B cell (primary cell): ENCODE results near the gene COQ9. TPM values are rescaled to one million over a fixed set of nuclear protein-coding genes. Genes with fewer than 3 reads are reported as not detected.
"Not testable (repeated sequence)": the region's sequence is repeated elsewhere in the genome, so short reads cannot be mapped to it uniquely, and the experiment has no call there.

Experiments
- ATAC-seq: fragments of 200-7000 bp; cut with Tn5 transposase; one replicate; pipeline ENCODE4 v1.10.0; 2021; ENCODE audit warnings: low read depth, mild to moderate bottlenecking, moderate number of reproducible peaks, moderate library complexity
- CTCF ChIA-PET: fragments of 350-600 bp; sonication (Branson Sonifier 250); formaldehyde crosslinking; loops from one replicate; lab custom pipeline; 2021; ENCODE audit warnings: antibody characterized with exemption, inconsistent platforms; lab: Charles Lee
- POLR2A ChIA-PET: fragments of 350-600 bp; sonication (Branson Sonifier 250); formaldehyde crosslinking; loops from one replicate; lab custom pipeline; 2021; ENCODE audit warnings: antibody characterized with exemption; lab: Charles Lee
- DNase-seq: peaks from one replicate; pipeline ENCODE4 v3.0.0; 2013
- H2AFZ ChIP-seq: 2 replicates; pipeline ENCODE4 v1.6.1; 2012; ENCODE audit warnings: mild to moderate bottlenecking, low read depth, low read length; ENCODE audit not compliant: insufficient read depth, poor library complexity, severe bottlenecking
- H3K27ac ChIP-seq, 2 donors: 1 replicate in 1 of 2; 2 replicates in 1 of 2; pipeline ENCODE4 v1.5.1; 2012 to 2013; ENCODE audit warnings: low read length in 2 of 2, mild to moderate bottlenecking in 2 of 2, moderate library complexity in 1 of 2
- H3K27me3 ChIP-seq, 4 experiments: fragments of 200-600 bp in 1 of 4; sonication (generic) in 1 of 4; replicated peaks in 1 of 4; 1 replicate in 2 of 4; 2 replicates in 2 of 4; pipeline versions ENCODE4 v1.6.1 to v1.7.0; 2013 to 2016; ENCODE audit warnings: low read length in 3 of 4, mild to moderate bottlenecking in 2 of 4, mixed read lengths in 1 of 4, moderate library complexity in 1 of 4; ENCODE audit not compliant: insufficient read depth in 4 of 4, control insufficient read depth in 3 of 4; ENCODE audit errors: control extremely low read depth in 1 of 4
- H3K36me3 ChIP-seq, 2 experiments: replicated peaks in 1 of 2; 1 replicate in 1 of 2; 2 replicates in 1 of 2; pipeline versions ENCODE4 v1.6.1 to v1.7.1; 2013; ENCODE audit warnings: low read length in 1 of 2; ENCODE audit not compliant: insufficient read depth in 2 of 2, control insufficient read depth in 1 of 2; ENCODE audit errors: control extremely low read depth in 1 of 2, extremely low read depth in 1 of 2
- H3K4me1 ChIP-seq, 2 donors: fragments of 200-600 bp in 1 of 2; sonication (generic) in 1 of 2; 1 replicate in 1 of 2; 2 replicates in 1 of 2; pipeline versions ENCODE4 v1.5.1 to v1.6.1; 2013 to 2017; ENCODE audit warnings: low read length in 2 of 2; ENCODE audit not compliant: control insufficient read depth in 2 of 2, insufficient read depth in 2 of 2
- H3K4me2 ChIP-seq: replicated peaks from 2 replicates; pipeline ENCODE3; 2012; ENCODE audit warnings: mild to moderate bottlenecking, low read depth, low read length; ENCODE audit not compliant: poor library complexity, severe bottlenecking
- H3K4me3 ChIP-seq, 5 experiments: fragments of 200-600 bp in 1 of 5; sonication (generic) in 1 of 5; 1 replicate in 3 of 5; 2 replicates in 2 of 5; pipeline versions ENCODE4 v1.5.1 to v1.7.0; 2011 to 2016; ENCODE audit warnings: low read length in 4 of 5, mild to moderate bottlenecking in 4 of 5, low read depth in 2 of 5, control low read depth in 1 of 5, moderate library complexity in 1 of 5; ENCODE audit not compliant: insufficient read depth in 1 of 5; ENCODE audit errors: control extremely low read depth in 1 of 5, extremely low read depth in 1 of 5
- H3K79me2 ChIP-seq: fragments of 200-600 bp; sonication (generic); one replicate; pipeline ENCODE4 v1.6.0; 2016; ENCODE audit warnings: low read length; ENCODE audit not compliant: control insufficient read depth, insufficient read depth
- H3K9ac ChIP-seq: fragments of 200-600 bp; sonication (generic); 2 replicates; pipeline ENCODE4 v1.6.1; 2017; ENCODE audit warnings: mild to moderate bottlenecking, low read length, moderate library complexity
- H3K9me3 ChIP-seq, 3 donors: one replicate each; pipeline versions ENCODE4 v1.6.1 to v1.7.1; 2013; ENCODE audit warnings: low read length in 2 of 3; ENCODE audit not compliant: control insufficient read depth in 2 of 3, insufficient read depth in 1 of 3; ENCODE audit errors: control extremely low read depth in 1 of 3
- H4K20me1 ChIP-seq: 2 replicates; pipeline ENCODE4 v1.6.0; 2012; ENCODE audit warnings: mild to moderate bottlenecking, low read length; ENCODE audit not compliant: insufficient read depth, control insufficient read depth, poor library complexity, severe bottlenecking
- H3K27ac Mint-ChIP-seq: one replicate; pipeline ENCODE4 v1.8.0; 2021; ENCODE audit warnings: mixed read lengths
- H3K27me3 Mint-ChIP-seq: one replicate; pipeline ENCODE4 v1.8.0; 2021; ENCODE audit warnings: mixed read lengths
- H3K4me1 Mint-ChIP-seq: one replicate; pipeline ENCODE4 v1.8.0; 2021; ENCODE audit warnings: mixed read lengths
- H3K4me3 Mint-ChIP-seq: one replicate; pipeline ENCODE4 v1.8.0; 2021; ENCODE audit warnings: mixed read lengths
- H3K9me3 Mint-ChIP-seq: one replicate; pipeline ENCODE4 v1.8.0; 2022; ENCODE audit warnings: mixed read lengths; ENCODE audit not compliant: insufficient read depth
- EZH2 ChIP-seq: IDR thresholded peaks from 2 replicates; pipeline ENCODE4 v1.6.1; 2012; ENCODE audit warnings: borderline replicate concordance, low read depth, mild to moderate bottlenecking, moderate library complexity, low read length; ENCODE audit not compliant: insufficient read depth, poor library complexity, severe bottlenecking
- WGBS: methylation state at CpG from one replicate; pipeline ENCODE4 v1.1.5; 2013; ENCODE audit warnings: missing lambda C conversion rate; ENCODE audit not compliant: insufficient coverage; 5-methylcytosine and 5-hydroxymethylcytosine counted together
- intact Hi-C: fragments of 100-400 bp; cut with micrococcal nuclease; formaldehyde crosslinking; loops from one replicate; pipeline ENCODE4 v1.10.0; 2022
- polyA plus RNA-seq: library from polyadenylated mRNA; depleted of rRNA; stranded (reverse); fragments of >200 nt; gene quantifications from 2 replicates; pipeline ENCODE4 v1.2.3, GENCODE V29; 2012
- total RNA-seq, 2 donors: library from RNA; stranded (reverse); fragments of 120-200 nt in 1 of 2; gene quantifications; 1 replicate in 1 of 2; 2 replicates in 1 of 2; pipeline versions ENCODE4 v1.2.3 to v1.2.4, GENCODE V29; 2013 to 2022
- TF ChIP-seq, protein P1 (sequence below): fragments of 200-600 bp; IDR thresholded peaks from one replicate; pipeline ENCODE4 v1.8.0; 2022; ENCODE audit warnings: antibody characterized with exemption, mild to moderate bottlenecking

Gene COQ9
- total and polyA plus RNA-seq, 2 donors (not counting 1 experiment from before 2014, with no cell fraction given) = 41.5 to 53.0 TPM

DNA sequence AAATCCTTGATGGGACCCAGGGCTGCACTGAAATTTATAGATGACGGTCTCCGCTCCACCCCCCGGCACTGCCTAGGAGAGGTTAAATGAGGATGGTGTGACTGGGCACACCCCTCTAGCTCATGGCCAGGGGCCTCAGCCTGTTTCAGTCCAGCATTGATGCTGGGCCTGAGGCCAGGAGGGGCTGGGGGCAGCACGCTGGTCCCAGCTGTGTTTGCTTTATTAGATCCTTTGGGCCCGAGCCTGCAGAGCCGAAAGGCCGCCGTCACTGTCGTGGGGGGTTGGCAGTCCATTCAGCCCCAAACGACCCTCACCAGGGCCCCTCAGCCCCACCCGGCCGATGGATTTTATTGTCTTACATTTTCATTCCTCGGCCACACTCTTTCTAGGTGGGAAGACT, 49.8 kb downstream of the COQ9 start:
- H4K20me1 ChIP-seq = no peaks in the 10 kb centered on the region
- TF ChIP-seq EZH2 = no peak
- H3K79me2 ChIP-seq = no peaks in the 10 kb centered on the region
- peaks cover 11% of the 10 kb centered on the region for H3K27me3 Mint-ChIP-seq
- intact Hi-C loops = no loop called here
- H3K4me1 Mint-ChIP-seq = peaks cover 11% of the 10 kb centered on the region
- no peaks in the 10 kb centered on the region for H3K9me3 Mint-ChIP-seq
- H2AFZ ChIP-seq = no peak overlapping the region
- no peak overlapping the region for H3K27ac ChIP-seq
- no peak for DNase-seq
- ChIA-PET CTCF (interaction anchor here (0.6 kb wide), 1 partner anchor 315 kb away, joined by 4 read pairs; no protein-coding TSS in a partner anchor), POLR2A (no interaction called here)
- peaks cover 0 to 8% (median 0%) of the 10 kb centered on the region in 3 donors for H3K9me3 ChIP-seq
- no peak overlapping the region for H3K9ac ChIP-seq
- no peak for ATAC-seq
- H3K4me1 ChIP-seq = peaks cover 13 to 23% of the 10 kb centered on the region in 2 donors
- no peak overlapping the region for H3K4me3 ChIP-seq
- H3K27me3 ChIP-seq = no peaks in the 10 kb centered on the region
- H3K36me3 ChIP-seq = no peaks in the 10 kb centered on the region
- H3K4me2 ChIP-seq = no peak overlapping the region
- no peak overlapping the region for H3K27ac Mint-ChIP-seq
- 97% methylated on average over 9 of the region's 13 CpGs for WGBS
- no peak overlapping the region for H3K4me3 Mint-ChIP-seq

- Histone ChIP-seq H3K4me1 (peaks cover 9 to 15% of the 10 kb centered on the region in 2 donors), H3K4me3 (no peak overlapping the region), H3K27ac (no peak overlapping the region), H3K79me2 (no peaks in the 10 kb centered on the region), H3K4me2 (no peak overlapping the region), H3K9me3 (peaks cover 0 to 5% (median 0%) of the 10 kb centered on the region in 3 donors), H4K20me1 (no peaks in the 10 kb centered on the region), H2AFZ (no peak overlapping the region), H3K27me3 (no peaks in the 10 kb centered on the region), H3K9ac (no peak overlapping the region), H3K36me3 (no peaks in the 10 kb centered on the region)
- intact Hi-C loops = no loop called here
- WGBS = 40% methylated on average over 1 of the region's 4 CpGs
- ChIA-PET CTCF (interaction anchor here (1.1 kb wide), 1 partner anchor 22 kb away, joined by 3 read pairs; no protein-coding TSS in a partner anchor), POLR2A (no interaction called here)
- no peak for TF ChIP-seq EZH2
- TF ChIP-seq, protein P1, sequence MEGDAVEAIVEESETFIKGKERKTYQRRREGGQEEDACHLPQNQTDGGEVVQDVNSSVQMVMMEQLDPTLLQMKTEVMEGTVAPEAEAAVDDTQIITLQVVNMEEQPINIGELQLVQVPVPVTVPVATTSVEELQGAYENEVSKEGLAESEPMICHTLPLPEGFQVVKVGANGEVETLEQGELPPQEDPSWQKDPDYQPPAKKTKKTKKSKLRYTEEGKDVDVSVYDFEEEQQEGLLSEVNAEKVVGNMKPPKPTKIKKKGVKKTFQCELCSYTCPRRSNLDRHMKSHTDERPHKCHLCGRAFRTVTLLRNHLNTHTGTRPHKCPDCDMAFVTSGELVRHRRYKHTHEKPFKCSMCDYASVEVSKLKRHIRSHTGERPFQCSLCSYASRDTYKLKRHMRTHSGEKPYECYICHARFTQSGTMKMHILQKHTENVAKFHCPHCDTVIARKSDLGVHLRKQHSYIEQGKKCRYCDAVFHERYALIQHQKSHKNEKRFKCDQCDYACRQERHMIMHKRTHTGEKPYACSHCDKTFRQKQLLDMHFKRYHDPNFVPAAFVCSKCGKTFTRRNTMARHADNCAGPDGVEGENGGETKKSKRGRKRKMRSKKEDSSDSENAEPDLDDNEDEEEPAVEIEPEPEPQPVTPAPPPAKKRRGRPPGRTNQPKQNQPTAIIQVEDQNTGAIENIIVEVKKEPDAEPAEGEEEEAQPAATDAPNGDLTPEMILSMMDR = no peak
- Mint-ChIP-seq H3K27me3 (peaks cover 14% of the 10 kb centered on the region), H3K4me1 (peaks cover 9% of the 10 kb centered on the region), H3K9me3 (no peaks in the 10 kb centered on the region), H3K4me3 (no peak overlapping the region), H3K27ac (no peak overlapping the region)
- DNase-seq = no peak
- ATAC-seq = no peak
Measured at GRCh38 chr16:57498031-57498430, 50.8 kb downstream of the COQ9 start.

DNA sequence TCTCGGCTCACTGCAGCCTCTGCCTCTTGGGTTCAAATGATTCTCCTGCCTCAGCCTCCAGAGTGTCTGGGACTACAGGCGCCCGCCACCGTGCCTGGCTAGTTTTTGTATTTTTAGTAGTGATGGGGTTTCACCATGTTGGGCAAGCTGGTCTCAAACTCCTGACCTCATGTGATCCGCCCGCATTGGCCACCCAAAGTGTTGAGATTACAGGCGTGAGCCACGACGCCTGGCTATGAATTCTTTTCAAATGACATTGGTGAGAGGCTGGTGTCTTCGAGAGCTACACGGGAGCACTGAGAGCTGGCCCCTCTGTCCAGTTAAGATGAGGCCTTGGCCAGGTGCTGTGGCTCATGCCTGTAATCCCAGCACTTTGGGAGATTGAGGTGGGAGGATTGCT, 52.7 kb downstream of the COQ9 start:
- H3K4me2 ChIP-seq, ATAC-seq, H3K4me3 Mint-ChIP-seq, H3K4me1 Mint-ChIP-seq, H2AFZ ChIP-seq, H3K27ac ChIP-seq, intact Hi-C loops, H3K9me3 ChIP-seq, H3K27me3 ChIP-seq, H3K4me3 ChIP-seq, H3K36me3 ChIP-seq, H3K79me2 ChIP-seq, DNase-seq, H3K9me3 Mint-ChIP-seq, H4K20me1 ChIP-seq, H3K27ac Mint-ChIP-seq, H3K9ac ChIP-seq, H3K4me1 ChIP-seq: not testable (repeated sequence)
- H3K27me3 Mint-ChIP-seq = peaks cover 12% of the 10 kb centered on the region
- ChIA-PET CTCF (interaction anchor here (1.1 kb wide), 1 partner anchor 20 kb away, joined by 3 read pairs; no protein-coding TSS in a partner anchor), POLR2A (interaction anchor here (0.7 kb wide), 1 partner anchor 844 kb away, joined by 4 read pairs; no protein-coding TSS in a partner anchor)
- WGBS = 88% methylated on average over 11 of the region's 11 CpGs
